KG1 (cell line): ENCODE measurements around the gene PSMB11.

Experiments
- DNase-seq: peaks from one replicate; lab custom pipeline; 2025; lab: John Stamatoyannopoulos, UW

PSMB11 gene

DNA sequence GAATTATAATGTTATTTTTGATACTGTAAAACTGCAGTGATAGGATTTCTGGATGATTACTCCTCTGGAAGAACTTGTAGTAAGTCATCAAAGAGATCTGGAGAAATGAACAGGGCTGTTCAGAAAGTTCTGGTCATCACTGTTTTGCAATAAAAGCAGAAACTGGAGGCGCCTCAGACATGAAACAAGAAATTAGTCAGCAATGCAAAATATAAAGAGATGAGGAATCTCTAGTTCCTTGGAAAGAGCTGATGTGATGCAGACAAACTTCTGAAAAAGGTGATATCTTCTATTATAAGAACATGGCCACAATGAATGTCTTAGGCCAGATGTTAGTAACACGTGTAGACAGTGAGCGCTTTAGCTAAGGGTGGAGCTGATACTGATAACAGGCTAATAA, 43.4 kb downstream of the PSMB11 start:
- no peak for DNase-seq

- DNase-seq, result no peak
These were observed 44.6 kb downstream of the PSMB11 start for GRCh38 chr14:23086565-23086964.

GRCh38 chr14:23089498-23090253, 47.7 kb downstream of the PSMB11 start:
- DNase-seq, result no peak

DNA sequence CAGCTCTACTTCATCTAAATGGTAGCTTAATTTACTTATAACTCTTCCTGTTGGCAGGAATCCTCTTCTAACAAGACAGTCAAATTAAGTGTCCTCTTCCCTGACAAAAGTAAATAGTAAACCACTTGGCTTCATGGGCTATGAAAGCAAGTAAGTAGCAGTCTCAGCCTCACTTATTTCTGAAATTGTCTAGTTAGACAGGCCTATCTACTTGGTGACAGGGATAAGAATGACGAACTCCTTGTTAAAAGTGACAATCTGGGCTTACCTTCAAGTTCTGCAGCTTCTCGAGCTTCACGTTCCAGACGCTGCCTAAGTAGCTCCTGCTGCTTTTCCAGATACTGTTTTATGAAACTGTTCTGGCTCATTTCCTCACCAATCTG, 48.2 kb downstream of the PSMB11 start:
- DNase-seq, result no peak

GRCh38 chr14:23091294-23092225, 49.5 kb downstream of the PSMB11 start:
- no peak for DNase-seq

DNA sequence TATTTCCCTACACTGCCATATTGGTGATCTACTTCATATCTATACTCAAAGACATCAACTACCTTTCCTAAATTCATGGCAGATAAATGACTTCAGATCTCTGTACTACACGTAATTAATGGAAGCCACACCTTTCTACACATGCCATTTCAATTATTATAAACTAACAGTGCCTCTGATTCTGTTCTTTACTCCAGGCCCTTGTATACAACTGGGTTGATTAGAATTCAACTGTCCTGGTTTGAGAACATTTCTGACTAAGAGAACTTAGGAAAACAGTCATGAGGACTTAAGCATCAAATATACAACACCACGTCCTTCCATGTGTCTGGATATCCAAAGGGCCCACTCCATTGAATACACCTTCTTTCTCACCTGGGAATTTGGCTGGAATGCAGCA, 51.1 kb downstream of the PSMB11 start:
- no peak for DNase-seq

GRCh38 chr14:23093526-23093925, 51.5 kb downstream of the PSMB11 start:
- no peak for DNase-seq
